Right ventricle myocardium inferior (tissue), 1 donor: ENCODE results near the gene TRAFD1. TPM values are rescaled to one million over a fixed set of nuclear protein-coding genes. Genes with fewer than 3 reads are reported as not detected.

Source experiments
- ATAC-seq: fragments of 200-7000 bp; cut with Tn5 transposase; one replicate; pipeline ENCODE4 v1.9.1; 2020; ENCODE audit warnings: mild to moderate bottlenecking, moderate library complexity
- DNase-seq: peaks from one replicate; pipeline ENCODE4 v3.0.0; 2021; ENCODE audit errors: missing footprints
- intact Hi-C: fragments of 100-400 bp; cut with DNase I; formaldehyde crosslinking; loops from one replicate; pipeline ENCODE4 v1.11.0; 2022
- total RNA-seq: library from RNA; stranded (reverse); fragmentation: NEBNext Ultra II Directional; extraction: Animal tissue kit (Norgen Biotek cat#: 25700); gene quantifications from one replicate; pipeline ENCODE4 v1.2.1, GENCODE V29; 2021
- donor health status: DM: no; HTN: yes; CAD: no; lungs with severe emphysema.

Gene TRAFD1
- total RNA-seq, 1 donor from 2014 or later, result 20.7 TPM

DNA sequence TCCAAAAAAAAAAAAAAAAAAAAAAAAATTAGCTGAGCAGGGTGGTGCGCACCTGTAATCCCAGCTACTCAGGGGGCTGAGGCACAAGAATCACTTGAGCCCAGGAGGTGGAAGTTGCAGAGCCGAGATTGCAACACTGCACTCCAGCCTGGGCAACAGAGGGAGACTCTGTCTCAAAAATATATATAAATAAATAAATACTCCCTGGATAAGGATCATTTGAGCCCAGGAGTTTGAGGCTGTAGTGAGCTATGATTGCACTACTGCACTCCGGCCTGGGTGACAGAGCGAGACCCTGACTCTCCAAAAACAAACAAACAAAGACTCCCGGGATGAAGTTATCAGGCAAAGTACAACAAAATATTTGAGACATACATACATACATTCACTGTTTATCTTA, 13.4 kb upstream of the TRAFD1 start:
- intact Hi-C loops, result no loop called here
- no peak for ATAC-seq
- no peak for DNase-seq

- ATAC-seq, result no peak
- intact Hi-C loops, result no loop called here
- no peak for DNase-seq
Observed at GRCh38 chr12:112112409-112113133, 12.8 kb upstream of the TRAFD1 start.

DNA sequence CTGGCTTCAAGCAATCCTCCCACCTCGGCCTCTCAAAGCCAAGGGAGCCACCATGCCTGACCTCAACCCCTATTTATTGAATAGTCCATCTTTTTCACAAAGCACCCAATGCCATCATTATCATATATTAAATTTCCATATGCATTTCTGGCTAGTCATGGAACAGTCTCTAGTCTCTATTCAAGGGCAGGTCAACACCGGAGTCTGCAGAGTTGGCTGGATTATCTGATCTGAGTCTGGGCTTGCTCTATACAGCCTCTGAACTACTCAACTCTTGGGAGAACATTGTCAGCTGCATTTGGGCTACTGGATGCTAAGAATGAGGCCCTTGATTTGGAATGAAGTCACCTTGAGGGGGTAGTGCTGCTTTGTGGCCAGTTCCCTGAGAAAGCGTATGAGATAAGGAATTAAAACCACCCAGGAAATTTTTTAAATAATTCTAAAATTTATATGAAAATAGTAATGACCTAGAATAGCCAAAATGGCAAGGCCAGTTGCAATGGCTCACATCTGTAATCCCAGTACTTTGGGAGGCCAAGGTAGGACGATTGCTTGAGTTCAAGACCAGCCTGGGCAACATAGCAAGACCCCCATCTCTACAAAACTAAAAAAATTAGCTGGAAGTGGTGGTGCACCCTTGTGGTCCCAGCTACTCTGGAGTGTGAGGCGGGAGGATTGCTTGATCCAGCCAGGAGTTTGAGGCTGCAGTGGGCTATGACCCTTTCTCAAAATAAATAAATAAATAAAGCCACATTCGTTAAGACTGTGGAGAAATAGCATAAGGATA, 9.9 kb upstream of the TRAFD1 start:
- ATAC-seq, result no peak

GRCh38 chr12:112116232-112117060, 8.9 kb upstream of the TRAFD1 start:
- DNase-seq, result peak; percentile 69
- peak; percentile 95 for ATAC-seq
- intact Hi-C loops, result no loop called here

More for the DNA sequence above, 9.9 kb upstream of the TRAFD1 start:
- no peak for DNase-seq
- intact Hi-C loops, result no loop called here

GRCh38 chr12:112117685-112118084, 7.7 kb upstream of the TRAFD1 start:
- intact Hi-C loops, result no loop called here
- no peak for ATAC-seq
- no peak for DNase-seq

- intact Hi-C loops, result loop anchor here (10.0 kb wide), 1 partner anchor 263 kb away; the partner anchor contains the start of gene HECTD4
- peak; percentile 68 for ATAC-seq
- peak; percentile 74 for DNase-seq
Observed at GRCh38 chr12:112121780-112122565, 3.4 kb upstream of the TRAFD1 start.

DNA sequence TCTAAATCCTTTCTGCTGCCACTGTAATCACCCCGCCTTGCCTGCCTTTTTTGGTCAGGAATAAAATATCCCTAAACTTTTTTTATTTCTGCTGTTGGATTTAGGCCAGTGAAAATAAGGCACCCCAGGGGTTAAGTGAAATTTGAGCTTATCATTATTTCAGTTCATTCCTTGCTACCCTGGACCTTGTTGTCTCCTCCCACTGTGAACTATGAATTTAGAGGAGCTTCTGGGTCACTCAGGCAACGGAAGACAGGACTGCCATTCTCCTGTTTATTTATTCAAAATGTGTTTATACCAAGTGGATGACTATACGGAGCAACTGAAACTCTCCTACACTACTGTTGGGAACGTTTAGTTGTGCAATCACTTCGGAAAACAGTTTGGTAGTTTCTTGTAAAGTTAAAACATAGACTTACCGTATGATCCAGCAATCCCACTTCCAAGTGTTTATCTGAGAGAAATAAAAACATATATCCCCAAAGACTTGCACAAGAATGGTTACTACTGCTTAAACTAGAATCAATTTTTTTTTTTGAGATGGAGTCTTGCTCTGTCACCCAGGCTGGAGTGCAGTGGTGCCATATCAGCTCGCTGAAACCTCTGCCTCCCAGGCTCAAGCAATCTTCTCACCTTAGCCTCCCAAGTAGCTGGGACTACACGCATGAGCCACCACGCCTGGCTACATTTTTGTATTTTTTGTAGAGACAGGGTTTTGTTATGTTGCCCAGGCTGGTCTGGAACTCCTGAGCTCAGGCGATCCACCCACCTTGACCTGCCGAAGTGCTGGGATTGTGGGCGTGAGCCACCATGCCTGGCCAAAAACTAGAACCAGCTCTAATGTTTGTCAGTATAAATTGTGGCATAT, 2.3 kb upstream of the TRAFD1 start:
- DNase-seq (no peak), ATAC-seq (no peak)
- intact Hi-C loops, result loop anchor here (10.0 kb wide), 1 partner anchor 262 kb away; the partner anchor contains the start of gene HECTD4

DNA sequence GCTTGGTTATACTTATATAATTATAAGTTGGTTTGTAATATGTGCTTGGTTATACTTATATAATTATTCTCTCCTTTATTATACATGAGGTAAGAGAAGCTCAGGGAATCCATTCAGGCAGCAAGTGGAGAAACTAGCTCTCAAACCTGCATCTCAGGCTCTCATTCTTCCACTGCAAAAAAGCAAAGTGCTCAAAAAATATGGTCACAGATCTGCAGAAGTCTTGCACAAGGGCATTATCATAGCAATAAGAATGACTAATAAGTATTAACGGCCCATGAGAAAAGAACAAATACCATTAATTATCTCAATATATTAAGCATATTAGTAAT, 476 bp upstream of the TRAFD1 start:
- no peak for DNase-seq
- no peak for ATAC-seq

DNA sequence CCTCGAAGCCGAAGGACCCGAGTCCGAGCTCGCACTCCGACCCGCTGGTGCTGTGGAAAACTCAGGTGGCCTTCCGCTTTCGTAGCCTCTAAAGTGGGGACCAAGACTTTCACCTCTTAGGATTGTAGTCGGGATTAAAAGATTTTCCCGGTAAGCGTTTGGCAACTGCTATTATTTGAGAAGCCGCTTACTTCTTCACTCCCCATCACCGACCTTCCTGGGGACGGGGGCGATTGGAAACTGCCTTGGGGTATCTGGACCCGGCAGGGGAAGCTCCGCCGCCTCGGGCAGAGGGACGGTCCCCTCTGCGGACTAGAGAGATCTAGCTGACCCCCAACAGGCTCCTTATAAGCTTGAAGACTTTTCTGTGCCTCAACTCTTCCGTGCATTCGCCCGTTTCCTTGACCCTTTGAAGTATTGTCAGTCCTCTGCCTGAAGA, 659 bp downstream of the TRAFD1 start:
- DNase-seq (no peak), ATAC-seq (no peak)
- intact Hi-C loops, result loop anchor here (1.0 to 10.0 kb wide), 2 partner anchors 18 to 259 kb away; partner anchors contain the start of genes HECTD4 and NAA25

More for the DNA sequence above, 476 bp upstream of the TRAFD1 start:
- intact Hi-C loops, result loop anchor here (1.0 to 10.0 kb wide), 2 partner anchors 17 to 260 kb away; partner anchors contain the start of genes HECTD4 and NAA25

- intact Hi-C loops, result loop anchor here (10.0 kb wide), 1 partner anchor 258 kb away; the partner anchor contains the start of gene HECTD4
Observed at GRCh38 chr12:112126911-112127310, 1.6 kb downstream of the TRAFD1 start.

GRCh38 chr12:112130441-112130998, 5.2 kb downstream of the TRAFD1 start:
- ATAC-seq (no peak), DNase-seq (no peak)
- intact Hi-C loops, result no loop called here

More at GRCh38 chr12:112126911-112127310, 1.6 kb downstream of the TRAFD1 start:
- DNase-seq (no peak), ATAC-seq (no peak)

- DNase-seq (no peak), ATAC-seq (no peak)
- intact Hi-C loops, result no loop called here
Observed at GRCh38 chr12:112131686-112132085, 6.3 kb downstream of the TRAFD1 start.

- ATAC-seq, result no peak
- intact Hi-C loops, result no loop called here
- no peak for DNase-seq
Observed at GRCh38 chr12:112133418-112133817, 8.1 kb downstream of the TRAFD1 start.

DNA sequence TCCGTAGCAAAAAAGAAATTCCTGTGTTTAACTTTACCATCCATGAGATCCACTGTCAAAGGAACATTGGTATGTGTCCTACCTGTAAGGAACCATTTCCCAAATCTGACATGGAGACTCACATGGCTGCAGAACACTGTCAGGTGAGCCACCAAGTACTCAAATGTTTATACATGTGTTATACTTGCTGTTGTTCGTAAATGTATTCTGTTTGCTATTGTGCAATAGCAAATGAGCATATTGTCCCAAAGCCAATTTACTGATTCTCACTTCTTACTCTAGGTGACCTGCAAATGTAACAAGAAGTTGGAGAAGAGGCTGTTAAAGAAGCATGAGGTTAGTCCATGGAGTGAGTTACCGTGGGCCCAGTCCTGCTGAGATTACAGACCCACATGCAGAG, 9.4 kb downstream of the TRAFD1 start:
- intact Hi-C loops, result no loop called here
- no peak for DNase-seq

GRCh38 chr12:112140728-112141127, 15.4 kb downstream of the TRAFD1 start:
- no peak for DNase-seq
- no peak for ATAC-seq
- intact Hi-C loops, result no loop called here

More for the DNA sequence above, 9.4 kb downstream of the TRAFD1 start:
- no peak for ATAC-seq

GRCh38 chr12:112146123-112146522, 20.8 kb downstream of the TRAFD1 start:
- ATAC-seq (no peak), DNase-seq (no peak)
- intact Hi-C loops, result no loop called here

- no peak for ATAC-seq
- no peak for DNase-seq
- intact Hi-C loops, result no loop called here
Observed at GRCh38 chr12:112148031-112148513, 22.7 kb downstream of the TRAFD1 start.
